DMS79 treated with DMSO at 0.1 percent for 48 hours (cell line): ENCODE results near the gene GRB2.

Experiments
- DNase-seq: peaks from one replicate; lab custom pipeline; 2025; lab: John Stamatoyannopoulos, UW

The GRB2 gene

GRCh38 chr17:75277664-75278071, 127.8 kb downstream of the GRB2 start:
- no peak for DNase-seq

- no peak for DNase-seq
These were observed 131.3 kb downstream of the GRB2 start for GRCh38 chr17:75273977-75274708.

- no peak for DNase-seq
These were observed 132.7 kb downstream of the GRB2 start for GRCh38 chr17:75272848-75273184.

- DNase-seq, result no peak
These were observed 133.3 kb downstream of the GRB2 start for GRCh38 chr17:75271955-75272847.

GRCh38 chr17:75271233-75271954, 134.1 kb downstream of the GRB2 start:
- DNase-seq, result peak; percentile 21

- DNase-seq, result no peak
These were observed 134.6 kb downstream of the GRB2 start, which contains the start of gene MIF4GD for GRCh38 chr17:75270966-75271232. Gene MIF4GD (minus strand): TSS chr17:75271231. CDS start chr17:75270195, 1,036 bp downstream.

GRCh38 chr17:75270218-75270965, 135.1 kb downstream of the GRB2 start:
- peak; percentile 53 for DNase-seq

GRCh38 chr17:75269844-75270217, 135.6 kb downstream of the GRB2 start:
- peak; percentile 18 for DNase-seq
